Fibroblast of villous mesenchyme (primary cell): Measurements from ENCODE around the gene MEF2C. TPM values are rescaled to one million over a fixed set of nuclear protein-coding genes. Genes with fewer than 3 reads are reported as not detected.
A peak's percentile ranks its signal among the peaks of the same experiment; 100 is the strongest.

Source experiments
- DNase-seq: peaks from one replicate; pipeline ENCODE4 v3.0.0-alpha.2; 2010; ENCODE audit warnings: low read depth
- H3K4me3 ChIP-seq: 2 replicates; pipeline ENCODE4 v1.5.1; 2011; ENCODE audit warnings: low read depth, mild to moderate bottlenecking, low read length
- total RNA-seq: library from RNA; depleted of rRNA; stranded (reverse); fragments of >200 nt; gene quantifications from 2 replicates; pipeline ENCODE4 v1.2.3, GENCODE V29; 2012
- TF ChIP-seq, protein P1 (sequence below): IDR thresholded peaks from 2 replicates; pipeline ENCODE4 v1.5.1; 2012; ENCODE audit warnings: low read depth, mild to moderate bottlenecking, low read length; ENCODE audit not compliant: insufficient read depth

Gene MEF2C
- total RNA-seq, 1 donor: 16.0 TPM

GRCh38 chr5:88882276-88883038 is 527 bp downstream of the MEF2C start:
- TF ChIP-seq, protein P1, sequence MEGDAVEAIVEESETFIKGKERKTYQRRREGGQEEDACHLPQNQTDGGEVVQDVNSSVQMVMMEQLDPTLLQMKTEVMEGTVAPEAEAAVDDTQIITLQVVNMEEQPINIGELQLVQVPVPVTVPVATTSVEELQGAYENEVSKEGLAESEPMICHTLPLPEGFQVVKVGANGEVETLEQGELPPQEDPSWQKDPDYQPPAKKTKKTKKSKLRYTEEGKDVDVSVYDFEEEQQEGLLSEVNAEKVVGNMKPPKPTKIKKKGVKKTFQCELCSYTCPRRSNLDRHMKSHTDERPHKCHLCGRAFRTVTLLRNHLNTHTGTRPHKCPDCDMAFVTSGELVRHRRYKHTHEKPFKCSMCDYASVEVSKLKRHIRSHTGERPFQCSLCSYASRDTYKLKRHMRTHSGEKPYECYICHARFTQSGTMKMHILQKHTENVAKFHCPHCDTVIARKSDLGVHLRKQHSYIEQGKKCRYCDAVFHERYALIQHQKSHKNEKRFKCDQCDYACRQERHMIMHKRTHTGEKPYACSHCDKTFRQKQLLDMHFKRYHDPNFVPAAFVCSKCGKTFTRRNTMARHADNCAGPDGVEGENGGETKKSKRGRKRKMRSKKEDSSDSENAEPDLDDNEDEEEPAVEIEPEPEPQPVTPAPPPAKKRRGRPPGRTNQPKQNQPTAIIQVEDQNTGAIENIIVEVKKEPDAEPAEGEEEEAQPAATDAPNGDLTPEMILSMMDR: no peak
- peak; percentile 12 for DNase-seq
- peak overlapping the region; percentile 72 for H3K4me3 ChIP-seq

GRCh38 chr5:88881571-88881971 is 1.4 kb downstream of the MEF2C start:
- peak; percentile 24 for DNase-seq
- TF ChIP-seq, protein P1: no peak
- H3K4me3 ChIP-seq: peak overlapping the region; percentile 72

DNA sequence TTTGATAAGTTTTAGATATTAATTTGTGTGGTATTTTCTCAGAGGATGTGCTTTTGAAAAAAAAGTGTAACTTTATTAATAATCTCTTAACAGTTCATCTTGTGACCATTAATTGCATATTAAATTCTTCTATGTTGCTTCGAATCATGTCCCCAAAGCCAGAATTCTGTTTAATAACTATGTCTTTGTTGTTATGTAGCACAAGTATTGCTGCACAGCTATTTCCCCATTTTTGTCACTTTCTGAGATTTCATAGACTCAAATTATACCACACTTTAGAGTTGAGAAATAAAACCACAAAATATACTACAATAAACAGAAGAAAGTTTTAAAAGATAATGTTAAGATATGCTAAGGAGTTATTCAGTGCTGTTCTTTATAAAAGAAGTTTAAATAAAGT is 2.8 kb downstream of the MEF2C start:
- no peak overlapping the region for H3K4me3 ChIP-seq
- DNase-seq: no peak
- TF ChIP-seq, protein P1: no peak

DNA sequence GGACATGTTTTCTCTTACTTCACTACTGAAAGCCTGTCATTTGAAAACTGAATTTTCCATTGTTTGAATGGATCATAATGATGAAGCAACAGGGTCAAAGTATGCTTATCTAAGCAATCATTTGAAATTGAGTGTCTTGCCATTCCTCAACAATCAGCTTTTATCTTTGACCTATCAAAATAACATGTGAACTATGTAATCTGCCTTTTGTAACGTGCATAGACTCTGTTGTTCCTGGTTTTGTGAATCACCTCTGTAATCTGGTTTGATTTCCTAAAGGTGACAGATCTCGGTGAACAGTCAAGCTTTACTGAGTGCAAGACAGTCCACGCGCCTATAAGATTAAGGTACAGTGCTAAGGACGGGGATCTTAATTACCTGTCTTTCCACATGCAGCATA is 3.3 kb downstream of the MEF2C start:
- no peak for DNase-seq
- H3K4me3 ChIP-seq: no peak overlapping the region
- TF ChIP-seq, protein P1: no peak

DNA sequence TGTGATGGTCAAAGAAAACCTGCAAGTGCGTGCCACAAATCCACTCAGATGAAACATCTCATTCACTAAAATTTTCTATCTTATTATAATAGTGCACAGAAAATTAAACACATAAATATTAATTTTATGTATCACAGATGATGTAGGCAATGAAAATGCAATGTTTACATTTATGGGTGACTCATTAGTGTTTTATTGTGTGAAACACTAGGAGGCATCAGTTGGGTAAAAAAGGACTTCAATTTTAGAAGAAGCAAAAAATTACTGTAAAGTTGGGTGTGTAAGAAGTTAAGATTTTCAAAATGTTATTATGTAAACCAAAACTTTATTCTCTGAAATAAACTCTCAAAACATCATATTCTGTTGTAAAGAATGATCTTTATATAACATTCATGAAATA is 4.0 kb downstream of the MEF2C start:
- DNase-seq: peak; percentile 27
- no peak overlapping the region for H3K4me3 ChIP-seq

DNA sequence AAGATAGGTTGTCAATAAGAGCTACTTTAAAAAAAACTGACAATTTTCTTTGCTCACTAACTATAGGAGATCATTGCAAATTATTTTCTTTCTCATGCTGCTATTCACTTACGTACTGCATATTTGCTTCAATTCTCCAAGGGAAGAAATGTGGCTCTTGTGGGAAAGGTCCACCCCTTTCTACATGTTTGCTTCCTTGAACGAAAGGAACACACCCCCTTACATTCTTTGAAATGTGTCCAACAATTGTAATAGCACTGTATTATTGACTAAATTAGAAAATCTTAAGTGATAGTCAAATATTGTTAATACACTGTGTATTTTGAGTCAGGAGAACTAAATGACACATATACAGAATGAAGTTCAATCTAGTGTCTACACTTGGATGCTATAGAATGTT is 5.2 kb downstream of the MEF2C start:
- peak; percentile 11 for DNase-seq
- H3K4me3 ChIP-seq: no peak overlapping the region

More for the DNA sequence above, 4.0 kb downstream of the MEF2C start:
- TF ChIP-seq, protein P1: no peak

More for the DNA sequence above, 5.2 kb downstream of the MEF2C start:
- TF ChIP-seq, protein P1: no peak
